Thymus (tissue), 11 donors: ENCODE measurements around the gene SETBP1. TPM values are rescaled to one million over a fixed set of nuclear protein-coding genes. Genes with fewer than 3 reads are reported as not detected.

Source experiments
- DNase-seq, 9 donors: peaks; one replicate each; pipeline ENCODE4 v3.0.0-alpha.2; 2013; ENCODE audit warnings: low spot score in 9 of 9, low read depth in 6 of 9, missing footprints in 1 of 9
- H3K27ac ChIP-seq, 2 donors: one replicate each; pipeline ENCODE4 v1.5.1; 2013; ENCODE audit warnings: control low read depth in 1 of 2, low read depth in 1 of 2, low read length in 1 of 2, mild to moderate bottlenecking in 1 of 2, moderate library complexity in 1 of 2
- H3K27me3 ChIP-seq, 2 donors: one replicate each; pipeline ENCODE4 v1.5.1; 2013; ENCODE audit warnings: low read length in 1 of 2; ENCODE audit not compliant: control insufficient read depth in 2 of 2, insufficient read depth in 1 of 2
- H3K36me3 ChIP-seq, 2 donors: one replicate each; pipeline ENCODE4 v1.5.1; 2013; ENCODE audit warnings: low read length in 1 of 2, mild to moderate bottlenecking in 1 of 2, moderate library complexity in 1 of 2; ENCODE audit not compliant: control insufficient read depth in 2 of 2, insufficient read depth in 2 of 2
- H3K4me1 ChIP-seq, 2 donors: one replicate each; pipeline ENCODE4 v1.5.1; 2013; ENCODE audit warnings: low read length in 2 of 2; ENCODE audit not compliant: control insufficient read depth in 2 of 2, insufficient read depth in 2 of 2
- H3K4me3 ChIP-seq, 2 donors: one replicate each; pipeline ENCODE4 v1.5.1; 2013; ENCODE audit warnings: low read length in 2 of 2, control low read depth in 1 of 2, mild to moderate bottlenecking in 1 of 2
- H3K9me3 ChIP-seq, 2 donors: one replicate each; pipeline ENCODE4 v1.5.1; 2013; ENCODE audit warnings: low read length in 1 of 2, mild to moderate bottlenecking in 1 of 2; ENCODE audit not compliant: control insufficient read depth in 2 of 2, insufficient read depth in 1 of 2
- WGBS: extraction: QIAGEN DNeasy Blood & Tissue Kit; methylation state at CpG from one replicate; pipeline ENCODE4 v1.1.7; 2013; 5-methylcytosine and 5-hydroxymethylcytosine counted together
- polyA plus RNA-seq: library from polyadenylated mRNA; stranded (reverse); fragments of 200-250 nt; gene quantifications from one replicate; pipeline ENCODE4 v1.2.3, GENCODE V29; 2013
- total RNA-seq: library from RNA; stranded (reverse); fragments of 120-200 nt; gene quantifications from one replicate; pipeline ENCODE4 v1.2.4, GENCODE V29; 2013
- donor health status: healthy.

The SETBP1 gene
- total and polyA plus RNA-seq, 2 donors, result 3.3 to 8.5 TPM

DNA sequence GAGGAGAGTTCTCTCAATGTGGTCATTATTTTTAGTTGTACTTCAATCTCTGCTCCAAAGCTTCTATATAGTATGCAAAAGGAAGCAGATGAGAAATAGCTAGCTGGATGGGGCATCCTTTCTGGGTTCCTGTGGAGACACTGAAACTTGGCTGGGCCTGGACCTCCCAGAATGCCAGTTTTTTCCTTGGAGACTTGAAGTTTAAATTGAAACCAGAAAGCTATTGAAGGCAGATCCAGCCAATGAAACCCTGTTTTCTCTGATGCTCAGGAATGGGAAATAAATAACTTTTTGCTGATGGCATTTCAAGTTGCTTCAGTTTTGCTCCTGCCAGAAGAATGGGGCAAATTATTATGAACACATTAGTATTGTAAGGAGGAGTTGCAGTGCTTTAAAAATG is 2.9 kb downstream of the SETBP1 start:
- no peak overlapping the region for H3K4me3 ChIP-seq
- no peaks in the 10 kb centered on the region for H3K9me3 ChIP-seq
- H3K36me3 ChIP-seq, result no peaks in the 10 kb centered on the region
- no peak for DNase-seq
- no peak overlapping the region for H3K27ac ChIP-seq
- peaks cover 7 to 21% of the 10 kb centered on the region in 2 donors for H3K27me3 ChIP-seq
- peaks cover 3 to 29% of the 10 kb centered on the region in 2 donors for H3K4me1 ChIP-seq

DNA sequence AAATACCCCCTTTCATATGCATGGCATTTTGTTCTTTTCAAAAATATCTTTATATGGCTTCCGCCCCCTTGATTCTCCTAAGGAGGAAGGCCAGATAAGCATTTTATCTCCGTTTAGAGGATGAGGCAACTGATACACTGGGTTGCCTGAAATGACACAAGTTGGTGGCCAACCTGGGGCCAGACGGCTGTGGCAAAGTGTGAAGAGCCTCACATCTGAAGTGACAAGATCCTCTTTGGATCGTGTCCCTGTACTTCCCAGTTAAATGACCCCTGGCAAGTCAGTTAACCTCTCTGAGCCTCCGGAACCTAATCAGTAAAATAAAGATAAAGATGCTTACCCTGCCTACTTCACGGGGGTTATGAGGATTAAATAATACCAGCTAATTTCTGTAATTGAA is 4.6 kb downstream of the SETBP1 start:
- H3K27me3 ChIP-seq, result peaks cover 7 to 19% of the 10 kb centered on the region in 2 donors
- H3K27ac ChIP-seq, result no peak overlapping the region
- peaks cover 3 to 32% of the 10 kb centered on the region in 2 donors for H3K4me1 ChIP-seq
- 97% methylated on average over 6 of the region's 6 CpGs for WGBS
- no peak for DNase-seq
- no peaks in the 10 kb centered on the region for H3K9me3 ChIP-seq
- H3K4me3 ChIP-seq, result no peak overlapping the region
- no peaks in the 10 kb centered on the region for H3K36me3 ChIP-seq

DNA sequence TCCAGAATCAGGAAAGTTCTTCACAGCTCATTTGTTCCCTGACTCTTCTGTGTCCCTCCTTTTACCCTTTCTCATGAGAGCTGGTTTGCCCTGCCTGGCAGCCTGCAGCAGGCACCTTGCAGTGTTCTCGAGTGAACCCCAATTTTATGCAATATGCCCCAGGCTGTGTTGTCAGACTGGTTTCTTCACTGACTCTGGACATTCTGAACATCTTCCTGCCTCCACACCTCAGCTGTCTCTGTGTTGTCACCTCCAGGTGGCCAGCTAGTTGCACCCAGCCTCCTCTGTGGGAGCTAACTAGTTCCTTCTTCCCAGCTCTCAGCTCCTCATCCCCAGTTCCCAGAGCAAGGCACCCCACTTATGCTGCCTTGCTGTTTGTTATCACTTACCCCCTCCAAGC is 5.5 kb downstream of the SETBP1 start:
- no peak for DNase-seq
- H3K36me3 ChIP-seq, result no peaks in the 10 kb centered on the region
- H3K9me3 ChIP-seq, result no peaks in the 10 kb centered on the region
- peaks cover 3 to 28% of the 10 kb centered on the region in 2 donors for H3K4me1 ChIP-seq
- no peak overlapping the region for H3K27ac ChIP-seq
- H3K27me3 ChIP-seq, result peaks cover 2 to 10% of the 10 kb centered on the region in 2 donors
- WGBS, result 88% methylated on average over 1 of the region's 1 CpG
- no peak overlapping the region for H3K4me3 ChIP-seq

- Histone ChIP-seq H3K4me1 (peaks cover 3 to 16% of the 10 kb centered on the region in 2 donors), H3K27ac (no peak overlapping the region), H3K36me3 (no peaks in the 10 kb centered on the region), H3K4me3 (no peak overlapping the region), H3K9me3 (no peaks in the 10 kb centered on the region), H3K27me3 (peaks cover 0 to under 1% of the 10 kb centered on the region in 2 donors)
- DNase-seq, result no peak
These were observed 6.7 kb downstream of the SETBP1 start for GRCh38 chr18:44687421-44687820.

DNA sequence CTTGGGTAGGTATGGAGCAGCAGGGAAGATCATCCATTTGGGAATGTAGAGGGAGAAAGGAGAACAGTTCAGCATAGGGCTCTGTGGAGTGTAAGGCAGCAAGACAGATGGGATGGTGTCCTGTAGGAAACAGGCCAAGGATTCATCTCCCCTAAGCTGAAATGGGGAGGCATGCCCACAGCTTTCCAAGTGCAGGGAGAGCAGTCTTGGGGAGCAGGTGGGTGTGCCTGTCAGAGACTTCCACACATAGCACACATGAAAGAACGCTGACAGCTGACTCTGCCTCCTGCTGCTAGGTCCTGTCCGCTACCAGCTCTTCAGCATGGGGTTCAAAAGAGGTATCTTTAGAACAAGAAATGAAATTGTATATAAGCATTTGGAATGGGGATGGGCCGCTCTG is 9.0 kb downstream of the SETBP1 start:
- H3K4me1 ChIP-seq, result peaks cover 0 to 8% of the 10 kb centered on the region in 2 donors
- 95% methylated on average over 3 of the region's 3 CpGs for WGBS
- H3K4me3 ChIP-seq, result no peak overlapping the region
- DNase-seq, result peak in 2 of 9 donors; percentile 24 to 37
- no peaks in the 10 kb centered on the region for H3K27me3 ChIP-seq
- H3K27ac ChIP-seq, result no peak overlapping the region
- H3K9me3 ChIP-seq, result no peaks in the 10 kb centered on the region
- H3K36me3 ChIP-seq, result no peaks in the 10 kb centered on the region

- WGBS, result 95% methylated on average over 4 of the region's 4 CpGs
- Histone ChIP-seq H3K4me3 (no peak overlapping the region), H3K4me1 (peaks cover 0 to 8% of the 10 kb centered on the region in 2 donors), H3K27me3 (no peaks in the 10 kb centered on the region), H3K36me3 (no peaks in the 10 kb centered on the region), H3K9me3 (no peaks in the 10 kb centered on the region), H3K27ac (no peak overlapping the region)
- DNase-seq, result no peak
These were observed 10.6 kb downstream of the SETBP1 start for GRCh38 chr18:44691148-44691925.

DNA sequence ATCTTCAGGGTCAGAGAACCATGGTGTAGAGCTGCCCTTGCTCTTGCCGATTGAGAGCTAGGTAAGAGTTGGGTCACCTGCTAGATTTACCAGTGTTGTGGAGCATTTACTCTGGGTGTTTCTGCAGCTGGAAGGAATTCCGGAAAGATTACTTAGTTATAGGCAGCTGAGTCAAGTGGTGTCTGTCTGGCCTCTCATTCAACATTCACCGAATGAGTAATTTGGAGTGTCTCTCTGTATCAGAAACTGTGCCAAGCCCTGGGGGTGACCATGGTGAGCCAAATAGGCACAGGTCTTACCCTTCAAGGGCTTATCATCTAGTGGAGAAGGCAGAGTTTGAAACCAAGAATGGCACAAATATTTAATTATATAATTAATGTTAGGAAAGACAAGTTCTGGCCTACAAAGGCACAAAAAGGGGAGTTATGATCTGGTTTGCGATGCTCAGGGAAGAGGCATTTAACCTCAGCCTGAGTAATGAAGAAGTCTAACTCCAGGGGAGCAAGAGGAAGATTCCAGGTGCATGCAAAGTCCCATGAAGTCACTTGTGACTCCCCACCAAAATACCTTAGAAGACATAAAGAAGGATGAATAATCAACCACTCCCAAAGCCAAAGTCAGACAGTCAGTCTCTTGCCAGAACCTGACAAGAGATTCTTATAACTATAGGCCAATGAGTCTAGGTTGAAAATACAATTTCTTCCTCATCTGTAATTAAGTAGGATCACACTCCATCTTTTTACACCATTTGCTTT is 12.5 kb downstream of the SETBP1 start:
- 97% methylated on average over 4 of the region's 4 CpGs for WGBS

GRCh38 chr18:44695503-44695902 is 14.8 kb downstream of the SETBP1 start:
- Histone ChIP-seq H3K4me3 (no peak overlapping the region), H3K27me3 (no peaks in the 10 kb centered on the region), H3K4me1 (peaks cover 0 to 3% of the 10 kb centered on the region in 2 donors), H3K9me3 (no peaks in the 10 kb centered on the region), H3K27ac (no peak overlapping the region), H3K36me3 (no peaks in the 10 kb centered on the region)
- WGBS, result 94% methylated on average over 4 of the region's 4 CpGs
- DNase-seq, result no peak

More for the DNA sequence above, 12.5 kb downstream of the SETBP1 start:
- Histone ChIP-seq H3K4me1 (peaks cover 0 to 4% of the 10 kb centered on the region in 2 donors), H3K4me3 (no peak overlapping the region), H3K27me3 (no peaks in the 10 kb centered on the region), H3K36me3 (no peaks in the 10 kb centered on the region), H3K9me3 (no peaks in the 10 kb centered on the region), H3K27ac (no peak overlapping the region)
- no peak for DNase-seq

DNA sequence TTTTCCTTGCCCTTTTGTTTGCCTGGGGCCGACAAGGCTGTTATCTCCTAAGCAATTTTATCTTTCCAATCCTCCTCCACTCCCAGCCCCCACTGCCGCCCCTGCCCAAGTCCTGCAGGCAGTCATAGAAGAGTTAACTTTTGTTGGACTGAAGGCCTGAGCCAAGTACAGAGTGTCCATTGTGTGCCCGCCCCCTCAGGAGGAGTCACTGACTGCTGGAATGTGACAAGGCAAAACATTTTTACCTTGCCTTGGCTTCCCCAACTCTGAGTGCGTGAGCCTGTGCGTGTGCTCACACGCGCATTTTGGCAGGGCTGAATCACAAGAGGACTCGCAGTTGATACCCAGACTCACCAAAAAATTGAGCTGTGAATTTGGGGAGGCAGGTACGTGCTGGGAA is 16.2 kb downstream of the SETBP1 start:
- Histone ChIP-seq H3K4me1 (peaks cover 0 to 9% of the 10 kb centered on the region in 2 donors), H3K27me3 (no peaks in the 10 kb centered on the region), H3K27ac (no peak overlapping the region), H3K36me3 (no peaks in the 10 kb centered on the region), H3K4me3 (no peak overlapping the region), H3K9me3 (no peaks in the 10 kb centered on the region)
- DNase-seq, result no peak
- 92% methylated on average over 9 of the region's 9 CpGs for WGBS
